Measurements from ENCODE around the gene IVL.

IVL gene

DNA sequence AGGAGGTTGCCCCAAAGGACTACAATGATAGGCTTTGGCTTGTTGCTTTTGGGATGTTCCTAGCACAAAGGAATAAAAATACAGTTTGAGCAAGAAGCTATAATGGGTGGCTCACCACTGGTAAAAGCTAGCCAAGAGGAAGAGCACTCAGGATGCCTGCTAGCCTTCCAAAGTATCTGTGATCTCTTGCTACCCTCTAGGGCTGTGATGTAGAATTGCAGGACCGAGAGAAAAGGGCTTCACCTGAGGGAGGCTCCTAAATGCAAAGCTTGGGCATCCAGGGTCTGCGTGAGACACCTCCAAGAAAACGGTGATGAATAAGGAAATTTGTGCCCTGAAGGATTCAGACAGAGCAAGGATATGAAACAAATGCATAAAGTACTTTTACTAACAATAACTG lies 17.7 kb downstream of the IVL start:
- TF ChIP-seq, protein P1, sequence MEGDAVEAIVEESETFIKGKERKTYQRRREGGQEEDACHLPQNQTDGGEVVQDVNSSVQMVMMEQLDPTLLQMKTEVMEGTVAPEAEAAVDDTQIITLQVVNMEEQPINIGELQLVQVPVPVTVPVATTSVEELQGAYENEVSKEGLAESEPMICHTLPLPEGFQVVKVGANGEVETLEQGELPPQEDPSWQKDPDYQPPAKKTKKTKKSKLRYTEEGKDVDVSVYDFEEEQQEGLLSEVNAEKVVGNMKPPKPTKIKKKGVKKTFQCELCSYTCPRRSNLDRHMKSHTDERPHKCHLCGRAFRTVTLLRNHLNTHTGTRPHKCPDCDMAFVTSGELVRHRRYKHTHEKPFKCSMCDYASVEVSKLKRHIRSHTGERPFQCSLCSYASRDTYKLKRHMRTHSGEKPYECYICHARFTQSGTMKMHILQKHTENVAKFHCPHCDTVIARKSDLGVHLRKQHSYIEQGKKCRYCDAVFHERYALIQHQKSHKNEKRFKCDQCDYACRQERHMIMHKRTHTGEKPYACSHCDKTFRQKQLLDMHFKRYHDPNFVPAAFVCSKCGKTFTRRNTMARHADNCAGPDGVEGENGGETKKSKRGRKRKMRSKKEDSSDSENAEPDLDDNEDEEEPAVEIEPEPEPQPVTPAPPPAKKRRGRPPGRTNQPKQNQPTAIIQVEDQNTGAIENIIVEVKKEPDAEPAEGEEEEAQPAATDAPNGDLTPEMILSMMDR (IDR thresholded peaks at IDR 0.05; ENCODE audit: borderline replicate concordance, insufficient read depth, low read depth, low read length) = peak; percentile 79
- H3K4me3 ChIP-seq (ENCODE audit: low read depth, low read length) = no peak overlapping the region

DNA sequence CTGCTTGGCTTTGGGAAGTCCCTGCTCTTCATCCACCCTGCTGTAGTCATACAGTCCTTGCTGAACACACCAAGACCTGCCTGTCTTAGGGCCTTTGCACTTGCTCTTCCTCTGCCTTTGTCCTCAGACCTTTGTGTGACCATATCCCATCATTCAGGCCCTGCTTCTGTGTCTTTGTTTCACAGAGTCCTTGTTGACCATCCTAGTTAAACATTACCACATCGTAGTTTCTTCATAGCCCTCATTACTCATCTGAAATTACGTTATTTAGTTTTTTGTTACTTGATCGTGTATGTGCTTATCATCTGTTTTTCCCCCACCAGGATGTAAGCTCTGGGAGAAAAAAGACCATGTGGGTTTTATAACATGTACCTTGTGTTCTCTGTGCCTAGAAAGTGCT lies 20.3 kb downstream of the IVL start:
- H3K4me3 ChIP-seq (ENCODE audit: low read depth, low read length) = no peak overlapping the region

DNA sequence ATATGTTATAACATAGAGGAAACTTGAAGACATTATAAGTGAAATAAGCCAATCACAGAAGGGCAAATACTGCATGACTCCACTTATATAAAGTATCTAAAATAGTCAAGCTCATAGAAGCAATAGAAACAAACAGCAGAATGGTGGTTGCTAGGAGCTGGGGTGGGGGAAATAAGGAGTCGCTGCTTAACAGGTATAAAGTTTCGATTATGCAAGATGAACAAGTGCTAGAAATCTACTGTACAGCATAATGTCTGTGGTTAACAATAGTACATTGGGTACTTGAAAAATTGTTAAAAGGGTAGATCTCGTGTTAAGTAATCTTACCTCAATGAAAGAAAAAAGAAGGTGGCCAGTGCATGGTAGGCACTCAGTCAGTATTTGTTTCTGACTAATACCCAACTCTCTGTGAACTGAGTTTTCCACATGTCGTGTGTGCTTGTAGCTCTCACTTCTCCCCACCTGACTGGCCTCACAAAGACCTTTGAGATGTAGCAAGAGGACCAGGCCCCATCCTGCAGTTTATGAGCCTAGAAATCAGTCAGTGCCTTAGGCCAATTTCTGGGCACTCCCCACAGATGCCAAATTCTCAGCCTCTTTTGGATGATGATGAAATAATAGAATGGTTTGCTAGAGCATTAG lies 23.9 kb downstream of the IVL start:
- TF ChIP-seq, protein P1 (IDR thresholded peaks at IDR 0.05; ENCODE audit: borderline replicate concordance, insufficient read depth, low read depth, low read length) = no peak
- H3K4me3 ChIP-seq (ENCODE audit: low read depth, low read length) = no peak overlapping the region

More for the DNA sequence above, 20.3 kb downstream of the IVL start:
- TF ChIP-seq, protein P1 (IDR thresholded peaks at IDR 0.05; ENCODE audit: borderline replicate concordance, insufficient read depth, low read depth, low read length) = no peak

DNA sequence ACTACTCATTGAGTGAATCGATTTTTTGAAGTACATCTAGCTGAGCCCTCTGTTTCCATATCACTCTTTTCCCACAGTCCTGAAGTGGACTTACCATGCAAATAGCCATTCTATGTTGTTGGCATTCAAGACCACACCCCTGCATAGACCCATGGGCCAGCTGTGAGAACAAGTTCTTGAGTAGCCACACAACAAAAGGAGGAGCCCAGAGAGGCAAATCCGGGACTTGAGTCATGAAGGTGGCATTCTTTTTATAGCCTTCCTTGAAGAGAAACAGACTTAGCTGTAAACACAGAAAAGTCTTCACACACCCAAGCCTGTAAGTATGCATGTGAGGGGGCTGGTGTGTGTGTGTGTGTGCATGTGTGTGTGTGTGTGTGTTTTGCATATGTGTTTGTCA lies 24.9 kb downstream of the IVL start:
- H3K4me3 ChIP-seq (ENCODE audit: low read depth, low read length) = no peak overlapping the region
- TF ChIP-seq, protein P1 (IDR thresholded peaks at IDR 0.05; ENCODE audit: borderline replicate concordance, insufficient read depth, low read depth, low read length) = no peak

DNA sequence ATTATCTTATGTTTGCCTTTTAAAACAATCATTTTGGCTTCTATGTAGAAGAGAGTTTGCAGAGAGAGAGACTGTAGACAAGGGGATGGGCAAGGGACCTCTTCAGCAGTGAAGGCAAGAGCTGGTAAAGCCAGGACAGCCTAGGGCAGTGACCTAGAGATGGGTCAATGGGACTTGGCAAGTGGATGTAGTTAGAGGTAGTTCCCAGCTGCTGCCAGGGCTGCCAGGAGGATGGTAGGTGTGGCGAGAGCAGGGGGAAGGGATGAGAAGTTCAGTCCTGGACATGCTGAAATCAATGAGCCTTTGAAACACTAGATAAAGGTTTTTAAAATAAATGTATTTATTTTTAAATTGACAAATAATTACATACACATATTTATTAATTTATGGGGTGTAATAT lies 32.3 kb downstream of the IVL start:
- TF ChIP-seq, protein P1 (IDR thresholded peaks at IDR 0.05; ENCODE audit: borderline replicate concordance, insufficient read depth, low read depth, low read length) = no peak
- no peak overlapping the region for H3K4me3 ChIP-seq (ENCODE audit: low read depth, low read length)

DNA sequence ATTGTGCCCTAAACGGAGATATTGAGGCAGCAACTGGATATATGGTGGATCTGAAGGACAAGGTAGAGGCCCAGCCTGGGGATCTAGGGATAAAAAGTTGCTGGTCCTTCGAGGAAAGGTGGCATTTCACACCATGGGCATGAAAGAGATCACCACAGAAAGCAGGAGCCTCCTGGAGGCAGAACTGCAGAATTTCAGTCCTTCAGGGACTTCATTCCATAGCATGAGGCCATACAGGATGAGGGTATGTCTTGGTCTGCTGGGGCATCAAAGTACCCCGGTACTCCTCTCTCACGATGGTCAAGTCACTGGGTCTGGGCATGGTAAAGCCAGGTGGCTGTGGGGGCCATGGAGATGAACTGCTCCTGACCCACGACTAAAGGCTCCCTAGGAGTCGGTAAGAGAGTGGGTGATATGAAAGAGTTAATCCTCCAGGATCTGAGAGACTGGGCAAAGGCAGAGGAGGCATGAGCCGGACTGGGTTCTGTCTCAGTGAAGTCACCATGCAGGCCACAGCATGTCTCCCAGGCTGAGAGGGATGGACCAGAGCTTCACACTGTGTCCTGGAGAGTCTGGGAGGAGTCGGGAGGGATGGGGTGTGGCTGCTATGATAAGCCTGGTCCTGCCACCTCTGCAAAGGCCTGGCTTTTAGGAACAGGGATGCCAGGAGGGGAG lies 32.8 kb downstream of the IVL start:
- TF ChIP-seq, protein P1 (IDR thresholded peaks at IDR 0.05; ENCODE audit: borderline replicate concordance, insufficient read depth, low read depth, low read length) = no peak
- no peak overlapping the region for H3K4me3 ChIP-seq (ENCODE audit: low read depth, low read length)

DNA sequence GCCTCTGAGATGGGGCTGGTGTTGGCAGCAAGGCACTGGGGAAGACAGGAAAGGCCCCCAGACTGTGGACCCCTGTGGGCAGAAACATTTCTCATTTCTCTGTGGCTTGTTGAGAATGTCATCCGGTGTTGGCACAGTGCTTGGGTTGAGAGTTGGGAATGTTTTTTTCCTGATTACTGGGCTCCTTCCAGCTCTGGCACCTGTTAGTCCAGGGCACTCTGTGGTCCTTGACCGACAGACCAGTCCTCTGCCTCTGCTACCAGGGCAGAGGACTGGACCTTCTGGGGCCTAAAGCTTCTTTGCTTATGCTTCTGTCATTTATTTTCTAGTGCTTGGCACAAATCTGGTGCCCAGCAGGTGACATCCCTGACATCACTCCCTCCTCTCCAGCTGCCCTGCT lies 33.8 kb downstream of the IVL start:
- TF ChIP-seq, protein P1 (IDR thresholded peaks at IDR 0.05; ENCODE audit: borderline replicate concordance, insufficient read depth, low read depth, low read length) = no peak
- H3K4me3 ChIP-seq (ENCODE audit: low read depth, low read length) = no peak overlapping the region

Measured in GM12875 (cell line).